Activated CD4-positive, alpha-beta T cell treated with anti-CD3 and anti-CD28 coated beads for 24 hours (primary cell): ENCODE results near the gene DPT.

Source experiments
- DNase-seq, 2 donors: peaks; one replicate each; pipeline ENCODE4 v3.0.0-alpha.2; 2020; ENCODE audit warnings: low read depth in 2 of 2

Gene DPT

DNA sequence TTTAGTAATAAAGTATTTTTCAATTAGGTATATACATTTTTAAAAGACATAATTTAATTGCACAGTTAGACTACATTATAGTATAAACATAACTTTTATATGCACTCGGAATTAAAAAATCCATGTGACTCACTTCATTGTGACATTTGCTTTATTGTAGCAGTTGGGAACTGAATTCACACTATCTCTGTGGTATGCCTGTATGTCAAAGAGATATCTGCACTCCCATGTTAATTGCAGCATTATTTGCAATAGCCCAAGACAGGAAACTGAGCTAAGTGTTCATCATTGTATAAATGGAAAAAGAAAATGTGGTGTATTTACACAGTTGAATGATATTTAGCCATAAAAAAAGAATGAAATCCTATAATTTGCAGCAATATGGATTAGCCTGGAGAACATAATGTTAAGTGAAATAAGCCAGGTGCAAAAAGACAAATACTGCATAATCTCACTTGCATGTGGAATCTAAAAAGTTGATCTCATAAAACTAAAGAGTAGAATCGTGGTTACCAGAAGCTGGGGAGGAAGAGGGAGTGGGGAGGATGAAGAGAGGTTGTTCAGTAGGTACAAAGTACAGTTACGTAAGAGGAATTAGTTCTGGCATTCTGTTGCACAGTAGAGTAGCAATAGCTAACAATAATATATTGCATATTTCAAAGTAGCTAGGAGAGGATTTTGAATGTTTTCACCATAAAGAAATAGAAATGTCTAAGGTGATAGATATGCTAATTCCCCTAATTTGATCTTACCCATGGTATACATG, 64.8 kb downstream of the DPT start:
- no peak for DNase-seq

- no peak for DNase-seq
Observed at GRCh38 chr1:168656485-168656884, 72.5 kb downstream of the DPT start.

DNA sequence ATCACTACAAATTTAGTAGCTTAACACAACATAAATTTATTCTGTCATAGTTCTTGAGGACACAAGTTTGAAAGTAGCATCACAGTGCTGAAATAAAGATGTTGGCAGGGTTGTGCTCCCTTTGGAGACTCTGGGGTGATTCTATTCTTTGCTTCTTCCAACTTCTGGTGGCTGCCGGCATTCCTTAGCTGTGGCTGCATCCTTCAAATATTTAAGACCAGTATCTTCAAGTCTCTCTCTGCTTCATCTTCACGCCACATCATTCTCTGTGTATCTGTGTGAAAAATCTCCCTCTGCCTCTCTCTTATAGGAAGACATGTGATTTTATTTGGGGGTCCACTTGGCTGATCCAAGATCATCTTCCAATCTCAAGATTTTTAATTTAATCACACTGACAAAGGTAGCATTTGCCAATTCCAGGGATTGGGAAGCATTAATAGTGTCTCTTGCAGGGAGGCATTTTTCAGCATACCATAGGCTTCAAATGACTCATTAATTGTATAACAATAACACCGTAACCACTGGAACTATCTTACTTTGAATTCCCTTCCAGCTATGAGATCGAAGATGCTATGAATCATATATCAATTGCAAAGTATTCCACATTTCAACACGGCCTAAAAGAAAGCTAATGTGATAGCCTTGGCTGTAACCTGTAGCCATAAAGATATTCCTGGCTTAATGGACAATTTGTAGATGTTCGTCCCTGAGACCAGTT, 74.6 kb downstream of the DPT start:
- DNase-seq = no peak

- DNase-seq = no peak
Observed at GRCh38 chr1:168653567-168653966, 75.4 kb downstream of the DPT start.

DNA sequence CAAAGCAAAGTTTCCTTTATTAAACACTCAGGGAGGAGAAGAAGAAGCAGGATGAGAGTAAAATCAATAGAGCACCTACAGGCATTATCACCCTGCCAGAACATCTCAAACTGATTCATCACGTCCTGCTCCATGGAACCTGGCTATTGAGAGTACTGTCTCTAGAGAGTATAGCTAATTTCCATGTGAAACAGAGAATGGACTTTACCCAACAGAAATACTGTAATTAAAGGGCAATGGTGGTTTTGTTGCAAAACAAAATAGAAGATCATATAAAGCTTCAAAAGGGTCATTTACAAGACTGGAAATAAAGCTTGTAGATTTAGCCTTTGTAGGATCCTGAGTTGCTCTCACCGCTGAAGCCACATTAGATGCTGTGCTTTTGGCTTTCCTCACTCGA, 83.3 kb downstream of the DPT start:
- no peak for DNase-seq
